Measurements from ENCODE around the gene AGBL2.

GRCh38 chr11:47731475-47731874 lies 16.3 kb upstream of the AGBL2 start:
- TF ChIP-seq CTCF (IDR thresholded peaks at IDR 0.05; ENCODE audit: extremely low read depth in 1 of 2, insufficient read depth in 1 of 2, low read depth in 1 of 2, low read length in 2 of 2) (no peak), POLR2A (IDR thresholded peaks at IDR 0.05; ENCODE audit: low read depth, low read length) (no peak), GATA2 (IDR thresholded peaks at IDR 0.05; ENCODE audit: insufficient read depth, insufficient read length, low read depth, low read length) (no peak), POLR2AphosphoS5 (IDR thresholded peaks at IDR 0.05; ENCODE audit: insufficient read depth, low read depth, low read length) (no peak), EZH2 (IDR thresholded peaks at IDR 0.05; ENCODE audit: borderline replicate concordance, low read depth, low read length, severe bottlenecking) (no peak)
